NCI-H1105 (cell line): ENCODE measurements around the gene NOX1.
"Not testable (repeated sequence)": the region's sequence is repeated elsewhere in the genome, so short reads cannot be mapped to it uniquely, and the experiment has no call there.

Source experiments
- DNase-seq: peaks from one replicate; lab custom pipeline; 2025; lab: John Stamatoyannopoulos, UW

Gene NOX1

GRCh38 chrX:100819534-100819836, 54.7 kb downstream of the NOX1 start:
- DNase-seq: no peak

- DNase-seq: no peak
Measured at GRCh38 chrX:100817340-100817739, 56.8 kb downstream of the NOX1 start.

GRCh38 chrX:100812216-100813158, 61.7 kb downstream of the NOX1 start:
- no peak for DNase-seq

DNA sequence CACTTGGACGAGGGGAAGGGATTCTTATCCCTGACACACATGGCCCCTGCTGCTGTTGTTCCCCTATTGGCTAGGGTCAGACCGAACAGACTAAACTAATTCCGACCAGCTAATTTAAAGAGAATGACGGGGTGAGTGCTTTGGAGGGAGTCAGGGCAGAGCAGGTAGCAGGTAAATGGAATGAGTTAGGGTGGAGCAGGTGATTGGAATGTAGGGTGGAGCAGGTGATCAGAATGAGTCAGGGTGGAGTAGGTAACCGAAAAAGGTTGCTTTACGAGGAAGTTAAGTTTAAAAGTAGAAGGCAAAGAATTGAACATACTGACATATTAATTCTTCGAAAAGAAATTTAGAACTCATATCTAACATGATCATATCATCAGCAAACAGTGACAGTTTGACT, 65.9 kb downstream of the NOX1 start:
- DNase-seq: not testable (repeated sequence)

DNA sequence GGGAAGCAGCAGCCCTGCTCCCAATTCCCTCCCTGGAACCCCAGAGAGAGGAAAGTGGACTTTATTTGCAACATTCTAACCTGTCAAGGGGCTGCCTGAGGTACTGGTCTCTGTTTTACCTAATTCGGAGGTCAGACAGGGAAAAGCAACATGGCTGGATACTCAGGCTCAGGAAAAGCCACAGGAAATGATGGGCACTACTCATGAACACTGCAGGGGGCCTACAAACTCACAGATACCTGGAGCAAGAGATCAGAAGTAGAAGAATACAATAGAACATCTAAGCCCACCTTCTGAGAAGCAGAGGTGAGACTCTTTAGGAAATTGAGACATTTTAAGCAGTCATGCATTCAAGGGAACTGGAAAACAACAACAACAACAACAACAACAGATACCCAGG, 69.4 kb downstream of the NOX1 start:
- DNase-seq: no peak

DNA sequence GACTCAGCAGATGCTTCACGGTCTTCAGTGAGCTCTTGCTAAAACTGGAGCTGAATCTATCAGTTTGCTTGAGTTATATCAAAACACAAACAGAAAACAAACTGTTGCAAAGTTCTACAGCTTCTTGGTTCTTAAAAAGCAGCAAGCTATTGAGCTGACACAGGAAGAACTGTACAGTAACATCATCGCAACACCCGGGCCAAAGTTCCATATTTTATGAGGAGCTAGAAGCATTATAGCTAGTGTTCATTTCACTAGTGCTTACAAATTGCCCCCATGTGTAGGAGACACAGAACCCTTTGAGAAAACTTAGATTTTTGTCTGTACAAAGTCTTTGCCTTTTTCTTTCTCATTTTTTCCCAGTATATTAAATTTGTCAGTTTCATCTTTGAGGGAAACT, 71.3 kb downstream of the NOX1 start:
- DNase-seq: no peak

DNA sequence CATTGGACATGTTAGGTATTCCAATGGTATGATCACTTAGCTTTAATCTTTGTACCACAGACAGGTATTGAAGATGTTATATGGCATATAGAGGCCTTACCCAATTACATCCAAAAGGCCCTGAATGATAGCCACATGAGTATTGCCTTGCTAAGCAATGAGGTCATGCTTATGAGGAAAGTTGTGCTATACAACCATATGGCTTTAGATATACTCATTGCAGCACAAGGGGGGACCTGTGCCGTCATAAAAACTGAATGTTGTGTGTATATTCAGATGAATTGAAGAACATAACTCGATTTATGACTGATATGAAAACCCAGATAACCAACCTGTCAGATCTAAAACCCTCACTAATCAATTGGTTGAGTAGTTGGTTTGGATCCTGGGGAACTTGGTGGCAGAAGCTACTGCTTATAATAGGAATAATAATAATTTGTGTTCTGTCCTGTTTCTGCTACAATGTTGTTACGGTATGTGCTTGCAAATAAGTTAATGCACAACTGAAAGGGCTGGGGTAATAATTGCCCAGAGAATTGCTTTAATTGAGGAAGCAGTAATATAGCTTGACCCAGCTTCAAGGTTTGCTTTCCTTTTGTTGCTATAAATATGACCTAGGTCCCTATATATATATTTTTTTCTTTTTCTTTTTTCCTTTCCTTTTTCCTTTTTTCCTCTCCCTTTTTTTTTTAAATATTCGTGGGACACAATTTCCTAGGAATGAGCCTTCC, 75.5 kb downstream of the NOX1 start:
- no peak for DNase-seq

DNA sequence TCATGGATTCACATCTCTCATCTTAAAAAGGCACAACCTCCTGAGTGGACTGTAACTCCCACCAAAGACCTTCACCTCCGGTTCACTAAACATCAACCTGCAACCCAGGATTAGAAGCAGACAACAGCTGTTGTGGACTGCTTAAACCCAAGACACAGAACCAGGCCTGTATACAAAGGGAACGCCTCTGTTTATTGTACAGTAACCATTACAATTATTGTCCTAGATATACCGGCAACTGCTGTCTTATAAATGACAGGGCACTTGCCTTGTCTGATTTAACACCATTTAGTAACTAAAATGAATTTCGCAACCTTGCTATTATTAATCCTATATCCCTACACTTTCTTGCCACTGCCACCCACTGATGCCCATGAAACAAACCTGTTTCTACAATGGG, 76.8 kb downstream of the NOX1 start:
- no peak for DNase-seq

DNA sequence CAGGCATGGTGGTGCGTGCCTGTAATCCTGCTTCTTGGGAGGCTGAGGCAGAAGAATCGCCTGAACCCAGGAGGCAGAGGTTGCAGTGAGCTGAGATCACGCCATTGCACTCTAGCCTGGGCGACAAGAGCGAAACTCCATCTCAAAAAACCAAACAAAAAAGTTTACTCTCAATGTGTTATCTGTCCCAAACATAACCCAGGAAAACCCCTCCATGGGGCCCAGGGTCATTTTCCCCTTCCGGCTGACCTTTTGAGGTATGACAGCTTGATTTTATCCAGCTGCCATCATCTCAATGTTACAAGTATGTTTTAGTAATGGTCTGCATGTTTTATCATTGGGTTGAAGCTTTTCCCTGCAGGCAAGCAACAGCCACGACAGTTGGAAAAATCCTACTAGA, 77.8 kb downstream of the NOX1 start:
- not testable (repeated sequence) for DNase-seq
